ENCODE results near the gene USP47.

The USP47 gene

DNA sequence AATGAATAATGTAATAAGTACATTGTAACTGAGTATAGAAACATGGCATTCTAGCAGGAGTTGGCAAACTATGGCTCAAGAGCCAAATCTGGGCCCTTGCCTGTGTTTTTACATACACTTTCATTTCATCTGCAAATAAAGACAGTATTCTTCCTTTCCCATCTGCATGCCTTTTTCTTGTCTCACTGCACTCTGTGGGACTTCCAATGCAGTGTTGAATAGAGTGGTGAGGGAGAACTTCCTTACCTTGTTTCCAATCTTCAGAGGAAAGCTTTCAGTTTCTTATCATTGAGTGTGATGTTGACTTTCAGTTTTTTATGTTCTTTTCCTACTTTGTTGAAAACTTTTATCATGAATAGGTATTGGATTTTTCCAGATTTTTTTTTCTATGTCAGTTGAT, 82.1 kb downstream of the USP47 start:
- Histone ChIP-seq H3K9ac (ENCODE audit: low read depth, low read length) (no peak overlapping the region), H3K79me2 (ENCODE audit: insufficient read depth, low read length) (no peaks in the 10 kb centered on the region), H3K4me3 (ENCODE audit: low read depth in 1 of 2, low read length in 2 of 2) (no peak overlapping the region), H3K27me3 (ENCODE audit: insufficient read depth, low read length, poor library complexity) (no peaks in the 10 kb centered on the region), H3K9me3 (ENCODE audit: insufficient read depth, low read length, severe bottlenecking) (no peaks in the 10 kb centered on the region), H3K36me3 (ENCODE audit: insufficient read depth, low read length) (peaks cover 25% of the 10 kb centered on the region; the same call in 1 of the 2 replicates), H3K4me1 (ENCODE audit: insufficient read depth, low read length) (no peaks in the 10 kb centered on the region), H3K27ac (ENCODE audit: low read length) (no peak overlapping the region), H4K20me1 (ENCODE audit: insufficient read depth, low read length) (no peaks in the 10 kb centered on the region), H3K4me2 (ENCODE audit: insufficient read depth, low read length) (no peak overlapping the region), H2AFZ (ENCODE audit: low read depth, low read length) (no peak overlapping the region)
- TF ChIP-seq CTCF (IDR thresholded peaks at IDR 0.05; ENCODE audit: borderline replicate concordance, extremely low read depth, low read length, poor library complexity, severe bottlenecking) (no peak), EZH2 (IDR thresholded peaks at IDR 0.05; ENCODE audit: borderline replicate concordance, low read depth, low read length, severe bottlenecking) (no peak)
- ATAC-seq (ENCODE audit: insufficient read depth, low read depth) (no peak), DNase-seq (no peak)

DNA sequence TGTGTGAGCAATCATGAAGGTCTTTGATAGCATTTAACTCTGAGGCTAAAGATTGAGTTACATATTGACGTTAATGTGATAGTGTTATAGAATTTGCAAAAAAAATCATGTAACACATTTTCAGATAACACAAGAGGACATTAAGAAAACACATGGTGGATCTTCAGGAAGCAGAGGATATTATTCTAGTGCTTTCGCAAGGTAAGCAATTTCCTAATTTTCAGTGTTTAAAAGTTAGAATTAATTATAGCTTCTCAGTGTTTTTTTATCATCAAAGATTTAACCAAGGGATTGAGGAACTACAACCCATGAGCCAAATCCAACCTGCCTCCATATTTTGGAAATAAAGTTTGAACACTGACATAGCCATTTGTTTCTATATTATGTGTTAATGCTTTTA, 88.1 kb downstream of the USP47 start:
- H3K4me3 ChIP-seq (ENCODE audit: low read depth in 1 of 2, low read length in 2 of 2) = no peak overlapping the region
- peaks cover 61% of the 10 kb centered on the region for H3K36me3 ChIP-seq (ENCODE audit: insufficient read depth, low read length)
- H3K9me3 ChIP-seq (ENCODE audit: insufficient read depth, low read length, severe bottlenecking) = no peaks in the 10 kb centered on the region
- H4K20me1 ChIP-seq (ENCODE audit: insufficient read depth, low read length) = no peaks in the 10 kb centered on the region
- H3K79me2 ChIP-seq (ENCODE audit: insufficient read depth, low read length) = no peaks in the 10 kb centered on the region
- no peak for TF ChIP-seq CTCF (IDR thresholded peaks at IDR 0.05; ENCODE audit: borderline replicate concordance, extremely low read depth, low read length, poor library complexity, severe bottlenecking)
- TF ChIP-seq EZH2 (IDR thresholded peaks at IDR 0.05; ENCODE audit: borderline replicate concordance, low read depth, low read length, severe bottlenecking) = no peak
- H3K4me2 ChIP-seq (ENCODE audit: insufficient read depth, low read length) = no peak overlapping the region
- ATAC-seq (ENCODE audit: insufficient read depth, low read depth) (no peak), DNase-seq (no peak)
- no peak overlapping the region for H3K9ac ChIP-seq (ENCODE audit: low read depth, low read length)
- H2AFZ ChIP-seq (ENCODE audit: low read depth, low read length) = no peak overlapping the region
- H3K27me3 ChIP-seq (ENCODE audit: insufficient read depth, low read length, poor library complexity) = no peaks in the 10 kb centered on the region
- no peak overlapping the region for H3K27ac ChIP-seq (ENCODE audit: low read length)
- no peaks in the 10 kb centered on the region for H3K4me1 ChIP-seq (ENCODE audit: insufficient read depth, low read length)

- no peak overlapping the region for H3K27ac ChIP-seq (ENCODE audit: low read length)
- no peaks in the 10 kb centered on the region for H3K9me3 ChIP-seq (ENCODE audit: insufficient read depth, low read length, severe bottlenecking)
- ATAC-seq (ENCODE audit: insufficient read depth, low read depth) (peak; percentile 50; the same call in 1 of the 3 replicates), DNase-seq (no peak)
- H3K9ac ChIP-seq (ENCODE audit: low read depth, low read length) = no peak overlapping the region
- TF ChIP-seq EZH2 (IDR thresholded peaks at IDR 0.05; ENCODE audit: borderline replicate concordance, low read depth, low read length, severe bottlenecking) = no peak
- peak; percentile 66 for TF ChIP-seq CTCF (IDR thresholded peaks at IDR 0.05; ENCODE audit: borderline replicate concordance, extremely low read depth, low read length, poor library complexity, severe bottlenecking)
- H3K79me2 ChIP-seq (ENCODE audit: insufficient read depth, low read length) = no peaks in the 10 kb centered on the region
- no peaks in the 10 kb centered on the region for H4K20me1 ChIP-seq (ENCODE audit: insufficient read depth, low read length)
- no peaks in the 10 kb centered on the region for H3K4me1 ChIP-seq (ENCODE audit: insufficient read depth, low read length)
- no peak overlapping the region for H3K4me2 ChIP-seq (ENCODE audit: insufficient read depth, low read length)
- no peak overlapping the region for H2AFZ ChIP-seq (ENCODE audit: low read depth, low read length)
- no peak overlapping the region for H3K4me3 ChIP-seq (ENCODE audit: low read depth in 1 of 2, low read length in 2 of 2)
- H3K36me3 ChIP-seq (ENCODE audit: insufficient read depth, low read length) = peaks cover 71% of the 10 kb centered on the region
- H3K27me3 ChIP-seq (ENCODE audit: insufficient read depth, low read length, poor library complexity) = no peaks in the 10 kb centered on the region
These were observed 89.8 kb downstream of the USP47 start for GRCh38 chr11:11931461-11932055.
